A549 (cell line): ENCODE results near the gene CNTNAP2. TPM values are rescaled to one million over a fixed set of nuclear protein-coding genes. Genes with fewer than 3 reads are reported as not detected.

Experiments
- ATAC-seq, 2 experiments: fragments of 200-7000 bp in 1 of 2; fragments of >200 bp in 1 of 2; cut with Nextera tagmentation in 1 of 2; cut with Tn5 transposase in 1 of 2; 3 replicates each; pipeline versions ENCODE4 v1.8.0 to v1.9.1; 2018 to 2020; ENCODE audit warnings: mild to moderate bottlenecking in 1 of 2, moderate library complexity in 1 of 2
- CTCF ChIA-PET: fragments of 300-600 bp; sonication (Branson Sonifier 250); formaldehyde crosslinking; extraction: SDS; loops from one replicate; lab custom pipeline; 2021; ENCODE audit warnings: antibody characterized with exemption, inconsistent platforms; lab: Yijun Ruan, JAX
- POLR2A ChIA-PET: fragments of 350-600 bp; formaldehyde crosslinking; extraction: SDS; loops from one replicate; lab custom pipeline; 2021; ENCODE audit warnings: antibody characterized with exemption, inconsistent platforms; lab: Yijun Ruan, JAX
- DNase-seq, 2 experiments: peaks; one replicate each; pipeline versions ENCODE4 v3.0.0 to v3.0.0-alpha.2; 2011 to 2016; ENCODE audit warnings: low read depth in 1 of 2, low spot score in 1 of 2
- FAIRE-seq: peaks from 2 replicates; lab custom pipeline; 2011; peaks lifted over from hg19 to GRCh38; lab: Jason Lieb, UNC
- H3K27ac ChIP-seq, 2 experiments: fragments of >200 bp; sonication (Bioruptor Twin); formaldehyde crosslinking; 3 replicates each; pipeline ENCODE4 v1.5.1; 2016 to 2017
- H3K4me1 ChIP-seq: fragments of >200 bp; sonication (Bioruptor Twin); formaldehyde crosslinking; 3 replicates; pipeline ENCODE4 v1.6.1; 2016
- H3K4me2 ChIP-seq: fragments of >200 bp; sonication (Bioruptor Twin); formaldehyde crosslinking; 3 replicates; pipeline ENCODE4 v1.6.1; 2016
- H3K4me3 ChIP-seq: fragments of >200 bp; sonication (Bioruptor Twin); formaldehyde crosslinking; 3 replicates; pipeline ENCODE4 v1.5.1; 2016
- H3K9me3 ChIP-seq: fragments of >200 bp; sonication (Bioruptor Twin); formaldehyde crosslinking; 3 replicates; pipeline ENCODE4 v1.6.1; 2016
- CBX2 ChIP-seq: fragments of 200-600 bp; sonication (generic); IDR thresholded peaks from 2 replicates; pipeline ENCODE4 v1.6.1; 2016; ENCODE audit warnings: low read depth, mild to moderate bottlenecking, borderline replicate concordance
- CBX8 ChIP-seq: fragments of 200-600 bp; sonication (generic); IDR thresholded peaks from 2 replicates; pipeline ENCODE4 v1.6.1; 2016
- CEBPB ChIP-seq, 2 experiments: fragments of >200 bp in 1 of 2; sonication (Bioruptor Twin) in 1 of 2; formaldehyde crosslinking in 1 of 2; IDR thresholded peaks; 2 replicates each; pipeline ENCODE4 v1.6.1; 2012 to 2016
- CHD2 ChIP-seq: fragments of 150-350 bp; IDR thresholded peaks from 2 replicates; pipeline ENCODE4 v1.6.1; 2014; ENCODE audit warnings: low read length; ENCODE audit not compliant: partially characterized antibody
- CHD4 ChIP-seq: fragments of 200-600 bp; sonication (generic); IDR thresholded peaks from 2 replicates; pipeline ENCODE4 v1.6.1; 2016; ENCODE audit warnings: antibody characterized with exemption, mild to moderate bottlenecking, borderline replicate concordance
- EHF ChIP-seq: fragments of 250-450 bp; sonication (Bioruptor Pico); IDR thresholded peaks from 2 replicates; pipeline ENCODE4 v1.5.0; 2020; ENCODE audit warnings: mild to moderate bottlenecking
- ELK1 ChIP-seq: fragments of 150-350 bp; IDR thresholded peaks from 2 replicates; pipeline ENCODE4 v1.6.1; 2014; ENCODE audit warnings: low read depth, mild to moderate bottlenecking, low read length
- FOSB ChIP-seq: fragments of 250-450 bp; sonication (Bioruptor Pico); IDR thresholded peaks from 2 replicates; pipeline ENCODE4 v1.5.0; 2020; ENCODE audit warnings: mild to moderate bottlenecking, moderate library complexity
- FOXS1 ChIP-seq: fragments of 250-450 bp; sonication (Bioruptor Pico); IDR thresholded peaks from 2 replicates; pipeline ENCODE4 v1.5.0; 2020; ENCODE audit warnings: mild to moderate bottlenecking, moderate library complexity
- GATA3 ChIP-seq: IDR thresholded peaks from 2 replicates; pipeline ENCODE4 v1.6.1; 2012; ENCODE audit warnings: borderline replicate concordance
- HDAC2 ChIP-seq: fragments of 200-600 bp; sonication (generic); IDR thresholded peaks from 2 replicates; pipeline ENCODE4 v1.6.1; 2016
- HEYL ChIP-seq: fragments of 250-450 bp; sonication (Bioruptor Pico); IDR thresholded peaks from 2 replicates; pipeline ENCODE4 v1.8.0; 2021; ENCODE audit warnings: mild to moderate bottlenecking, moderate library complexity
- HMGXB4 ChIP-seq: fragments of 250-450 bp; sonication (Bioruptor Pico); IDR thresholded peaks from 2 replicates; pipeline ENCODE4 v1.5.0; 2021; ENCODE audit warnings: mild to moderate bottlenecking, moderate library complexity, borderline replicate concordance
- JUN ChIP-seq, 2 experiments: fragments of >200 bp; sonication (Bioruptor Twin); formaldehyde crosslinking; IDR thresholded peaks; 2 replicates in 1 of 2; 3 replicates in 1 of 2; pipeline ENCODE4 v1.6.1; 2016 to 2017
- MAFK ChIP-seq: fragments of 450-650 bp; IDR thresholded peaks from 2 replicates; pipeline ENCODE4 v1.6.1; 2014; ENCODE audit not compliant: partially characterized antibody
- MAZ ChIP-seq: fragments of 150-350 bp; IDR thresholded peaks from 2 replicates; pipeline ENCODE4 v1.6.1; 2014; ENCODE audit warnings: antibody characterized with exemption, low read depth, low read length, borderline replicate concordance
- NR3C1 ChIP-seq: fragments of >200 bp; sonication (Bioruptor Twin); formaldehyde crosslinking; IDR thresholded peaks from 3 replicates; pipeline ENCODE4 v1.6.1; 2017
- PBX3 ChIP-seq: IDR thresholded peaks from 2 replicates; pipeline ENCODE4 v1.6.1; 2012
- POLR2A ChIP-seq: IDR thresholded peaks from 2 replicates; pipeline ENCODE4 v1.6.1; 2012; ENCODE audit warnings: mild to moderate bottlenecking, low read length
- RARB ChIP-seq: fragments of 250-450 bp; sonication (Bioruptor Pico); IDR thresholded peaks from 2 replicates; pipeline ENCODE4 v1.8.0; 2021; ENCODE audit warnings: mild to moderate bottlenecking, moderate library complexity
- RFX5 ChIP-seq: fragments of 450-650 bp; IDR thresholded peaks from 2 replicates; pipeline ENCODE4 v1.7.1; 2014; ENCODE audit warnings: antibody characterized with exemption, mild to moderate bottlenecking, moderate library complexity
- RNF2 ChIP-seq: fragments of 200-600 bp; sonication (generic); IDR thresholded peaks from 2 replicates; pipeline ENCODE4 v1.6.1; 2016; ENCODE audit warnings: low read depth, mild to moderate bottlenecking, antibody characterized with exemption, moderate library complexity, borderline replicate concordance
- SREBF2 ChIP-seq: fragments of 450-650 bp; IDR thresholded peaks from 2 replicates; pipeline ENCODE4 v1.6.1; 2014; ENCODE audit warnings: mild to moderate bottlenecking, moderate library complexity
- TFCP2L1 ChIP-seq: fragments of 250-450 bp; sonication (Bioruptor Pico); IDR thresholded peaks from 2 replicates; pipeline ENCODE4 v1.5.0; 2021; ENCODE audit warnings: mild to moderate bottlenecking
- USF2 ChIP-seq: fragments of 450-650 bp; IDR thresholded peaks from 2 replicates; pipeline ENCODE4 v1.6.1; 2014; ENCODE audit warnings: antibody characterized with exemption
- ZFP36 ChIP-seq: fragments of 450-650 bp; IDR thresholded peaks from 2 replicates; pipeline ENCODE4 v1.6.1; 2014; ENCODE audit warnings: borderline replicate concordance; ENCODE audit not compliant: partially characterized antibody
- WGBS: methylation state at CpG from one replicate; pipeline ENCODE4 v1.1.6; 2017; ENCODE audit errors: missing lambda C conversion rate; 5-methylcytosine and 5-hydroxymethylcytosine counted together
- polyA plus RNA-seq, 4 experiments: library from polyadenylated mRNA; depleted of rRNA in 3 of 4; stranded (reverse); fragments of >200 nt; fragmentation: RNase III in 1 of 4; extraction: RNeasy Plus Mini Kit Qiagen cat#74134 plus additional on column Dnase treatment in 1 of 4; gene quantifications; 2 replicates in 3 of 4; 3 replicates in 1 of 4; pipeline ENCODE4 v1.2.3, GENCODE V29; 2011 to 2017

Gene CNTNAP2
- polyA plus RNA-seq, 2 of the 4 experiments (the other 2 are of a cell fraction) = 0.05 to 0.13 TPM

- ChIA-PET POLR2A (no interaction called here), CTCF (no interaction called here)
- 18% methylated on average over 1 of the region's 1 CpG for WGBS
Measured at GRCh38 chr7:146878901-146879300, 762.3 kb downstream of the CNTNAP2 start.

GRCh38 chr7:146885231-146885630, 768.6 kb downstream of the CNTNAP2 start:
- 3% methylated on average over 2 of the region's 2 CpGs for WGBS
- no peak overlapping the region for H3K4me2 ChIP-seq
- ATAC-seq = no peak
- DNase-seq = no peak
- ChIA-PET POLR2A (no interaction called here), CTCF (no interaction called here)
- no peaks in the 10 kb centered on the region for H3K4me1 ChIP-seq
- no peak overlapping the region for H3K4me3 ChIP-seq
- 0 out of 3 replicates have a peak, but pooled peaks cover 3% of the 10 kb centered on the region for H3K9me3 ChIP-seq
- TF ChIP-seq HMGXB4 (no peak), FOSB (CRISPR knock-in tag) (no peak), HDAC2 (no peak)
- FAIRE-seq = no peak
- no peak overlapping the region for H3K27ac ChIP-seq

More at GRCh38 chr7:146878901-146879300, 762.3 kb downstream of the CNTNAP2 start:
- FAIRE-seq (no peak), ATAC-seq (no peak), DNase-seq (no peak)
- Histone ChIP-seq H3K4me3 (no peak overlapping the region), H3K9me3 (0 out of 3 replicates have a peak, but pooled peaks cover 2% of the 10 kb centered on the region), H3K4me2 (no peak overlapping the region), H3K27ac (no peak overlapping the region), H3K4me1 (no peaks in the 10 kb centered on the region)
- TF ChIP-seq FOXS1 (CRISPR knock-in tag) (no peak), SREBF2 (no peak), RNF2 (no peak), HDAC2 (no peak), PBX3 (no peak), MAFK (no peak), RFX5 (no peak), JUN (IDR thresholded peaks at IDR 0.05) (no peak), GATA3 (no peak), USF2 (no peak), CHD4 (no peak), POLR2A (no peak), CBX2 (no peak), CBX8 (no peak), CEBPB (IDR thresholded peaks at IDR 0.05) (no peak), MAZ (no peak), HEYL (CRISPR knock-in tag) (no peak), CHD2 (no peak)

- no peak overlapping the region for H3K4me3 ChIP-seq
- ATAC-seq = no peak
- no peaks in the 10 kb centered on the region for H3K4me1 ChIP-seq
- DNase-seq = no peak
- ChIA-PET CTCF (no interaction called here), POLR2A (no interaction called here)
- FAIRE-seq = no peak
- no peak overlapping the region for H3K27ac ChIP-seq
- 0 out of 3 replicates have a peak, but pooled peaks cover 3% of the 10 kb centered on the region for H3K9me3 ChIP-seq
- TF ChIP-seq RARB (CRISPR knock-in tag) (no peak), TFCP2L1 (CRISPR knock-in tag) (no peak), RFX5 (no peak), MAZ (no peak), NR3C1 (no peak), EHF (no peak), ZFP36 (no peak), JUN (IDR thresholded peaks at IDR 0.05) (no peak), ELK1 (no peak)
- no peak overlapping the region for H3K4me2 ChIP-seq
- 7% methylated on average over 6 of the region's 6 CpGs for WGBS
Measured at GRCh38 chr7:146889806-146890555, 773.4 kb downstream of the CNTNAP2 start.
